Nephron progenitor cell (in vitro differentiated cells): Measurements from ENCODE around the gene GRN.
"Not testable (repeated sequence)": the region's sequence is repeated elsewhere in the genome, so short reads cannot be mapped to it uniquely, and the experiment has no call there.

ENCODE experiments used
- DNase-seq: peaks from one replicate; pipeline ENCODE4 v3.0.0; 2021
- H3K27ac Mint-ChIP-seq: 2 replicates; pipeline ENCODE4 v1.8.0; 2021; ENCODE audit warnings: mild to moderate bottlenecking, moderate library complexity, mixed read lengths
- H3K27me3 Mint-ChIP-seq: 2 replicates; pipeline ENCODE4 v1.8.0; 2021; ENCODE audit warnings: mild to moderate bottlenecking, low read depth, mixed read lengths; ENCODE audit not compliant: poor library complexity
- H3K36me3 Mint-ChIP-seq: 2 replicates; pipeline ENCODE4 v1.8.0; 2021; ENCODE audit warnings: low read depth, mixed read lengths
- H3K4me1 Mint-ChIP-seq: 2 replicates; pipeline ENCODE4 v1.8.0; 2021; ENCODE audit warnings: mixed read lengths
- H3K4me3 Mint-ChIP-seq: 2 replicates; pipeline ENCODE4 v1.8.0; 2021; ENCODE audit warnings: mild to moderate bottlenecking, moderate library complexity, mixed read lengths
- H3K9me3 Mint-ChIP-seq: 2 replicates; pipeline ENCODE4 v1.8.0; 2021; ENCODE audit warnings: mild to moderate bottlenecking, moderate library complexity, mixed read lengths
- CTCF ChIP-seq: fragments of 200-600 bp; sonication (generic); IDR thresholded peaks from 2 replicates; pipeline ENCODE4 v1.5.0; 2021; ENCODE audit warnings: antibody characterized with exemption

The GRN gene

GRCh38 chr17:44367231-44367979 is 22.3 kb downstream of the GRN start:
- DNase-seq: no peak
- Mint-ChIP-seq H3K4me1 (peaks cover 28% of the 10 kb centered on the region), H3K27ac (no peak overlapping the region), H3K36me3 (no peaks in the 10 kb centered on the region), H3K4me3 (no peak overlapping the region), H3K27me3 (peaks cover 28% of the 10 kb centered on the region), H3K9me3 (peaks cover 7% of the 10 kb centered on the region)
- no peak for TF ChIP-seq CTCF

- H3K4me1 Mint-ChIP-seq: peaks cover 28% of the 10 kb centered on the region
- H3K27me3 Mint-ChIP-seq: peaks cover 31% of the 10 kb centered on the region
- not testable (repeated sequence) for H3K27ac Mint-ChIP-seq, H3K9me3 Mint-ChIP-seq, H3K36me3 Mint-ChIP-seq, DNase-seq, H3K4me3 Mint-ChIP-seq
Measured at GRCh38 chr17:44368391-44369243, 23.5 kb downstream of the GRN start.

GRCh38 chr17:44369414-44370023 is 24.4 kb downstream of the GRN start:
- H3K27me3 Mint-ChIP-seq: peaks cover 28% of the 10 kb centered on the region
- not testable (repeated sequence) for H3K36me3 Mint-ChIP-seq, H3K9me3 Mint-ChIP-seq, DNase-seq
- peak overlapping the region; percentile 97 for H3K27ac Mint-ChIP-seq
- peaks cover 33% of the 10 kb centered on the region for H3K4me1 Mint-ChIP-seq
- H3K4me3 Mint-ChIP-seq: peak overlapping the region; percentile 72

- H3K4me3 Mint-ChIP-seq: no peak overlapping the region
- peaks cover 36% of the 10 kb centered on the region for H3K4me1 Mint-ChIP-seq
- H3K27ac Mint-ChIP-seq: no peak overlapping the region
- H3K27me3 Mint-ChIP-seq: peaks cover 15% of the 10 kb centered on the region
- H3K36me3 Mint-ChIP-seq: no peaks in the 10 kb centered on the region
- H3K9me3 Mint-ChIP-seq: peaks cover 7% of the 10 kb centered on the region
- DNase-seq: no peak
- no peak for TF ChIP-seq CTCF
Measured at GRCh38 chr17:44372036-44372435, 26.9 kb downstream of the GRN start.

GRCh38 chr17:44374306-44375195 is 29.4 kb downstream of the GRN start:
- DNase-seq: peak; percentile 66
- H3K27me3 Mint-ChIP-seq: peaks cover 10% of the 10 kb centered on the region
- no peaks in the 10 kb centered on the region for H3K9me3 Mint-ChIP-seq
- TF ChIP-seq CTCF: no peak
- H3K27ac Mint-ChIP-seq: no peak overlapping the region
- H3K4me3 Mint-ChIP-seq: no peak overlapping the region
- peaks cover 32% of the 10 kb centered on the region for H3K4me1 Mint-ChIP-seq
- H3K36me3 Mint-ChIP-seq: no peaks in the 10 kb centered on the region

- no peak for DNase-seq
- TF ChIP-seq CTCF: no peak
- H3K4me1 Mint-ChIP-seq: peaks cover 27% of the 10 kb centered on the region
- H3K4me3 Mint-ChIP-seq: no peak overlapping the region
- H3K36me3 Mint-ChIP-seq: no peaks in the 10 kb centered on the region
- peaks cover 10% of the 10 kb centered on the region for H3K27me3 Mint-ChIP-seq
- H3K27ac Mint-ChIP-seq: no peak overlapping the region
- no peaks in the 10 kb centered on the region for H3K9me3 Mint-ChIP-seq
Measured at GRCh38 chr17:44375196-44376017, 30.3 kb downstream of the GRN start.
